ENCODE data around the gene UMAD1. TPM values are rescaled to one million over a fixed set of nuclear protein-coding genes. Genes with fewer than 3 reads are reported as not detected.

The UMAD1 gene
- total and polyA plus RNA-seq, 4 donors, result 7.7 to 19.2 (median 12.2) TPM

DNA sequence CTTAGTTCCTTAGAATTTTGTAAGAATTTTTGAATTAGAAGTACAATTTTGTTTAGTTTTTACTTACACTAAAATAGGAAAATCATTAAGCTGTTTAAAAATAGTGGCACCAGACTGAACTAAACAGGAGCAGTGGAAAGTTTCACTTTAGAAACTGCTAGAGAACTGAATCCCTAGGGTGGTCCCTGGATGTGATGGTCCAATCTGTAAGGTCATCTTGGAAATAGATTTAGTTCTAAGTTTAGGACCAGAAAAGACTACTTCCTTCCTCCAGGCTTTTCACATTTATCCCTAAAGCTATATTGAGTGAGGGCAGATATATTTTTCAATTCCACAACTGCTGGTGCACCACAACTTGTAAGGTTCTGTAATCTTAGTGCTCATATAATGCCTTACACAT, 58.8 kb downstream of the UMAD1 start:
- H3K4me1 ChIP-seq (ENCODE audit: control insufficient read depth in 5 of 5, insufficient read depth in 5 of 5, low read length in 5 of 5), result peaks cover 3 to 38% (median 4%) of the 10 kb centered on the region in 5 donors
- ATAC-seq (ENCODE audit: insufficient read depth, low FRiP score), result no peak
- H3K4me3 ChIP-seq, result no peak overlapping the region
- TF ChIP-seq, protein P1, sequence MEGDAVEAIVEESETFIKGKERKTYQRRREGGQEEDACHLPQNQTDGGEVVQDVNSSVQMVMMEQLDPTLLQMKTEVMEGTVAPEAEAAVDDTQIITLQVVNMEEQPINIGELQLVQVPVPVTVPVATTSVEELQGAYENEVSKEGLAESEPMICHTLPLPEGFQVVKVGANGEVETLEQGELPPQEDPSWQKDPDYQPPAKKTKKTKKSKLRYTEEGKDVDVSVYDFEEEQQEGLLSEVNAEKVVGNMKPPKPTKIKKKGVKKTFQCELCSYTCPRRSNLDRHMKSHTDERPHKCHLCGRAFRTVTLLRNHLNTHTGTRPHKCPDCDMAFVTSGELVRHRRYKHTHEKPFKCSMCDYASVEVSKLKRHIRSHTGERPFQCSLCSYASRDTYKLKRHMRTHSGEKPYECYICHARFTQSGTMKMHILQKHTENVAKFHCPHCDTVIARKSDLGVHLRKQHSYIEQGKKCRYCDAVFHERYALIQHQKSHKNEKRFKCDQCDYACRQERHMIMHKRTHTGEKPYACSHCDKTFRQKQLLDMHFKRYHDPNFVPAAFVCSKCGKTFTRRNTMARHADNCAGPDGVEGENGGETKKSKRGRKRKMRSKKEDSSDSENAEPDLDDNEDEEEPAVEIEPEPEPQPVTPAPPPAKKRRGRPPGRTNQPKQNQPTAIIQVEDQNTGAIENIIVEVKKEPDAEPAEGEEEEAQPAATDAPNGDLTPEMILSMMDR (IDR thresholded peaks at IDR 0.05; ENCODE audit: control extremely low read depth, extremely low read depth), result no peak
- H3K27ac ChIP-seq (ENCODE audit: low read depth in 1 of 2, low read length in 1 of 2), result peak overlapping the region in 1 of 2 donors; percentile 57
- H3K27me3 ChIP-seq (ENCODE audit: control insufficient read depth in 3 of 3, insufficient read depth in 3 of 3, low read length in 2 of 3), result peaks cover 0 to 3% (median under 1%) of the 10 kb centered on the region in 3 donors
- DNase-seq, result no peak
- H3K9me3 ChIP-seq (ENCODE audit: control insufficient read depth in 4 of 4, insufficient read depth in 3 of 4, low read length in 3 of 4), result no peaks in the 10 kb centered on the region
- no peak overlapping the region for H3K9ac ChIP-seq (ENCODE audit: insufficient read depth in 1 of 2, low read length in 2 of 2)
- no peaks in the 10 kb centered on the region for H3K36me3 ChIP-seq (ENCODE audit: control insufficient read depth in 4 of 4, insufficient read depth in 4 of 4, low read length in 4 of 4)

GRCh38 chr7:7699970-7700369, 59.4 kb downstream of the UMAD1 start:
- no peaks in the 10 kb centered on the region for H3K36me3 ChIP-seq (ENCODE audit: control insufficient read depth in 4 of 4, insufficient read depth in 4 of 4, low read length in 4 of 4)
- no peak overlapping the region for H3K4me3 ChIP-seq
- H3K27ac ChIP-seq (ENCODE audit: low read depth in 1 of 2, low read length in 1 of 2), result peak overlapping the region in 1 of 2 donors; percentile 61
- no peaks in the 10 kb centered on the region for H3K27me3 ChIP-seq (ENCODE audit: control insufficient read depth in 3 of 3, insufficient read depth in 3 of 3, low read length in 2 of 3)
- peaks cover 4 to 38% (median 6%) of the 10 kb centered on the region in 5 donors for H3K4me1 ChIP-seq (ENCODE audit: control insufficient read depth in 5 of 5, insufficient read depth in 5 of 5, low read length in 5 of 5)
- TF ChIP-seq, protein P1 (IDR thresholded peaks at IDR 0.05; ENCODE audit: control extremely low read depth, extremely low read depth), result no peak
- no peaks in the 10 kb centered on the region for H3K9me3 ChIP-seq (ENCODE audit: control insufficient read depth in 4 of 4, insufficient read depth in 3 of 4, low read length in 3 of 4)
- no peak for DNase-seq
- ATAC-seq (ENCODE audit: insufficient read depth, low FRiP score), result no peak
- H3K9ac ChIP-seq (ENCODE audit: insufficient read depth in 1 of 2, low read length in 2 of 2), result no peak overlapping the region

GRCh38 chr7:7701527-7701926, 61.0 kb downstream of the UMAD1 start:
- Histone ChIP-seq H3K36me3 (ENCODE audit: control insufficient read depth in 4 of 4, insufficient read depth in 4 of 4, low read length in 4 of 4) (no peaks in the 10 kb centered on the region), H3K27me3 (ENCODE audit: control insufficient read depth in 3 of 3, insufficient read depth in 3 of 3, low read length in 2 of 3) (no peaks in the 10 kb centered on the region), H3K9me3 (ENCODE audit: control insufficient read depth in 4 of 4, insufficient read depth in 3 of 4, low read length in 3 of 4) (no peaks in the 10 kb centered on the region), H3K27ac (ENCODE audit: low read depth in 1 of 2, low read length in 1 of 2) (peak overlapping the region in 1 of 2 donors; percentile 33), H3K4me1 (ENCODE audit: control insufficient read depth in 5 of 5, insufficient read depth in 5 of 5, low read length in 5 of 5) (peaks cover 4 to 32% (median 11%) of the 10 kb centered on the region in 5 donors), H3K4me3 (no peak overlapping the region), H3K9ac (ENCODE audit: insufficient read depth in 1 of 2, low read length in 2 of 2) (no peak overlapping the region)
- no peak for ATAC-seq (ENCODE audit: insufficient read depth, low FRiP score)
- TF ChIP-seq, protein P1 (IDR thresholded peaks at IDR 0.05; ENCODE audit: control extremely low read depth, extremely low read depth), result no peak
- DNase-seq, result no peak
- WGBS, 2 donors, result 89 to 100% methylated on average over 1 of the region's 1 CpG

DNA sequence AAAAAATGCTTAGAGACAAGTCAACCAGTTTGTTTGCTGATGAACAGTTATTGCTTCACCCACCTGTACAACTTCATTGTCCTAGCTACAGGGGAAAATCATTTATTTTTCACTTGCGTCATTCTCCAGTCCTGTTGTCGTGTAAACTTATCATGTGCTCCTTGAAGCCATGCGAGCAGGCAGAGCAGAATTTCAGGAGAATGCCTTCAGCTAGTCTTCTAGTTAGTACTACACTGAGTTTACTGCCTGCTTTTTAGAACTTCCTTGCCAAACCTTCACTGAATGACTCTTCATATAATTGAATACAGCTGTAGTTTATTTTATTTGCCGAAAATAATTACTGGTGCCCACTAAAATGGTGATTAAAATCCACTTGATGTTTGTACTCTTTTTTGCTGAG, 62.3 kb downstream of the UMAD1 start:
- Histone ChIP-seq H3K4me3 (no peak overlapping the region), H3K9ac (ENCODE audit: insufficient read depth in 1 of 2, low read length in 2 of 2) (no peak overlapping the region), H3K9me3 (ENCODE audit: control insufficient read depth in 4 of 4, insufficient read depth in 3 of 4, low read length in 3 of 4) (no peaks in the 10 kb centered on the region), H3K4me1 (ENCODE audit: control insufficient read depth in 5 of 5, insufficient read depth in 5 of 5, low read length in 5 of 5) (peaks cover 4 to 36% (median 11%) of the 10 kb centered on the region in 5 donors), H3K27me3 (ENCODE audit: control insufficient read depth in 3 of 3, insufficient read depth in 3 of 3, low read length in 2 of 3) (no peaks in the 10 kb centered on the region), H3K36me3 (ENCODE audit: control insufficient read depth in 4 of 4, insufficient read depth in 4 of 4, low read length in 4 of 4) (no peaks in the 10 kb centered on the region), H3K27ac (ENCODE audit: low read depth in 1 of 2, low read length in 1 of 2) (peak overlapping the region in 1 of 2 donors; percentile 9)
- DNase-seq (peak in 2 of 3 donors; percentile 46 to 48), ATAC-seq (ENCODE audit: insufficient read depth, low FRiP score) (no peak)
- TF ChIP-seq, protein P1 (IDR thresholded peaks at IDR 0.05; ENCODE audit: control extremely low read depth, extremely low read depth), result no peak
- WGBS, 2 donors, result 82 to 92% methylated on average over 4 of the region's 4 CpGs
